Measurements from ENCODE around the gene MAPK6.

Gene MAPK6

GRCh38 chr15:52113235-52113634 lies 94.2 kb downstream of the MAPK6 start:
- TF ChIP-seq CTCF (IDR thresholded peaks at IDR 0.05; ENCODE audit: low read depth, low read length): no peak
- H3K4me3 ChIP-seq (replicated peaks in 1 of 2; ENCODE audit: low read depth in 2 of 2, low read length in 2 of 2): no peak overlapping the region
- DNase-seq (ENCODE audit: low read depth in 2 of 2): peak in 1 of 2 donors; percentile 30

- no peak for TF ChIP-seq CTCF (IDR thresholded peaks at IDR 0.05; ENCODE audit: low read depth, low read length)
- DNase-seq (ENCODE audit: low read depth in 2 of 2): no peak
- no peak overlapping the region for H3K4me3 ChIP-seq (replicated peaks in 1 of 2; ENCODE audit: low read depth in 2 of 2, low read length in 2 of 2)
These were observed 94.7 kb downstream of the MAPK6 start for GRCh38 chr15:52113708-52114107.

GRCh38 chr15:52114261-52115055 lies 95.4 kb downstream of the MAPK6 start:
- no peak for TF ChIP-seq CTCF (IDR thresholded peaks at IDR 0.05; ENCODE audit: low read depth, low read length)
- no peak overlapping the region for H3K4me3 ChIP-seq (replicated peaks in 1 of 2; ENCODE audit: low read depth in 2 of 2, low read length in 2 of 2)
- no peak for DNase-seq (ENCODE audit: low read depth in 2 of 2)

GRCh38 chr15:52115598-52116427 lies 96.8 kb downstream of the MAPK6 start:
- no peak overlapping the region for H3K4me3 ChIP-seq (replicated peaks in 1 of 2; ENCODE audit: low read depth in 2 of 2, low read length in 2 of 2)
- DNase-seq (ENCODE audit: low read depth in 2 of 2): no peak

More at GRCh38 chr15:52115598-52116427, 96.8 kb downstream of the MAPK6 start:
- no peak for TF ChIP-seq CTCF (IDR thresholded peaks at IDR 0.05; ENCODE audit: low read depth, low read length)

All from cardiac fibroblast (primary cell).